HG03571 (cell line): ENCODE data around the gene CRYBB1.

ENCODE experiments used
- ATAC-seq: cut with Tn5 transposase; IDR thresholded peaks from one replicate; pipeline ENCODE4 v1.9.1; 2021; ENCODE audit not compliant: unreplicated experiment

The CRYBB1 gene

DNA sequence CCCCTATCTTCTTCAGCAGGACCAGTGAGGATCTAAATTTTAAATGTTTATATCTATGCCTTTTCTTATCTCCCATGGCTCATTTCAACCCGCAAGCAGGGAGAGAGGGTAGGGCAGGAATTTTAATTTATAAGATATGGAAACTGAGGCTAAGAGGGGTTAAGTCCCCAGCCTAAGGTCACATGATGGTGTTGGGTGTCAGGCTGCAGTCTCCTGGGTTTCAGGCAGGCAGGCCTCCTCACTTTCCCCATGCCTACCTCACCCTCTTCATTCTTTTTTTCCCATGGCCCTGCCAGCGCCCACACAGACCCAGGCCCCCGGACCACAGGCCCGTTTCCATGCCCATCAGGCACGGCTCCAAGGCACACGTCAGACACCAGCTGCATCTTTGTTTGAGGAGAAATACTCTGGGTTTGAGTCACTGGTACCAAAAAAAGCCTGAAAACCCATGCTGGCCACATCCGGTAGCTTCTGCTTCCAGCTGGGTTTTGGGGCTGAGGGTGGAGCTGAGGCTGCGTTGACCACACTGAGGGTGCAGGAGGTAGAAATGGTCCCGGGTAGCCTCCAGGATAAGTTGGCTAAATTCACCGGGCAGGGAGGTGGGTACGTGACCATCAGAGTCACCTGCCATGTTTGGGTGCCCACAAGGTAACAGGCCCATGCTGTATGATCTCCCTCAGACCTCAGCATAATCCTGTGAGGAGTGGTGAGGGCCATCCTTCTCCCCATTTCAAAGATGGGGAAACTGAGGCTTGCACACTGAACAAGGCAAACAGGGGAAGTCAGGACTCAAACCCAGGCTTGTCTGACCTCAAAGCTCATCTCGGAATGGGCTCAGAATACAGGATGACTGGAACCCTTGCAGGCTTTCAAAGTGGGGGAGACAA lies 7.5 kb downstream of the CRYBB1 start:
- peak; percentile 79 for ATAC-seq

DNA sequence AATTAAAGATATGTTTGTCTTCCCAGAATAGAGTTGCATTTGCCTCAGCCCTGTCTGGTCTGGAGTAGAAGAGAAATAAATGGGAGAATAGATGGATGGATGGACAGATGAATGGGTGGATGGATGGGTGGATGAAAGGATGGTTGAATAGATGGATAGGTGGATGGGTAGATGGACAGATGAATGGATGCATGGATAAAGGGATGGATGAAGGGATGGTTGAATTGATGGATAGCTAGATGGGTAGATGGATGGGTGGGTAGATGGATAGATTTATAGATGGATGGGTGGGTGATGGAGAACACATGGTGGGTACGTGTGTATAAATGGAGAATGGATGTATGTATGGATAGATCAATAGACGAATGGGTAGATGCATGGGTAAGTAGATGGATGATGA lies 8.5 kb downstream of the CRYBB1 start:
- no peak for ATAC-seq

DNA sequence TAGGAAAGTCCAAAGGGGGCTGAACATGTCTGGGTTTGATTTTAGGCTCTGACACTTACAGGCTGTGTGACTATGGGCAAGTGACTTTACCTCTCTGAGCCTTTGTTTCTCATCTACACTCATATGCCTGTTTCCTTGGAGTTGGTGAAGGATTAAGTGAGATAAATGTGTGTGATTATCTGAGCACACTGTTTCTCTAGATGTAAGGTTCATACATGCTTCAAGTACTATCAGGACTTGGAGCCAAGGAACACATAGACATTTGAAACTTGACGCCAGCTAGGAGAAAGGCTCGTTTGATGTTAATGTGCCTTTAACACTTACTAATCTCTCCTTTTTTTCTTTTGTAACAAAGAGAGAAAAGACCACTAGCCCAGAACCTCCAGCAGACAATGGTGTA lies 9.7 kb downstream of the CRYBB1 start:
- no peak for ATAC-seq

DNA sequence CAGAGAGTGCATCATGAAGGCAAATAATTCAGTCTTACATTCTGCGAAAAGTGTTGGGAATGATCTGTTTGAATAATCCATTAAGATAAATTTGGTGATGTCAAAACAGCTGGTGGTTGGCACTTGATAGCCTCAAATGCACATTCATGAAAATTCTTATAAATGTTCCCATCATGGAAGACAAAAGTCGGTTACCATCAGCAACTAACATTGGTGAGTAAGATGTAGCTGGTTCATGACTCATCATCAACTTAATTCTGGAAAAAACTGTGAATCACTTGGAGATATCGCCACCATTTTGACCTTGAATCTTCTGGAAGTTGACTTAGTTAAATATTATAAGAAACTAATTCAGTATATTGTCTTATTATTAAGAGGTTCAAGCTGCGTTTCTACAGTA lies 11.2 kb downstream of the CRYBB1 start:
- ATAC-seq = no peak

DNA sequence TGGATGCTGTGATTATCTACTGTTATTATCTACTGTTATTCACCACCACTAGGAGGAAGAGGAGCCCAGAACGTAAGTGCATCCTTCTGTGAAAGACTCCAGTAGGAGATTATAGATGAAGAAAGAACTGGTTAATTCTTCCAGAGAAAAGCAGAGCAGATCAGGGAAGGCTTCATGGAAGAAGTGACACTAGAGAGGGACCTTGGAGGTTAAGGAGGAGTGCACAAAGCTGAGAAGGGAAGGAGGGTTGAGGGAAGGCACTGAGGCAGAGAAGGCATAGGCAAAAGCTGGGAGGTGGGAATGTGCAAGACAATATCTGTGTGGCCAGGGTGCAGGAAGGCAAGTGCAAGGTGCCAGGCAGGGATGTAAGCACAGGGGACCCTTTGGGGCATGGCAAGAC lies 13.5 kb downstream of the CRYBB1 start:
- ATAC-seq = no peak

DNA sequence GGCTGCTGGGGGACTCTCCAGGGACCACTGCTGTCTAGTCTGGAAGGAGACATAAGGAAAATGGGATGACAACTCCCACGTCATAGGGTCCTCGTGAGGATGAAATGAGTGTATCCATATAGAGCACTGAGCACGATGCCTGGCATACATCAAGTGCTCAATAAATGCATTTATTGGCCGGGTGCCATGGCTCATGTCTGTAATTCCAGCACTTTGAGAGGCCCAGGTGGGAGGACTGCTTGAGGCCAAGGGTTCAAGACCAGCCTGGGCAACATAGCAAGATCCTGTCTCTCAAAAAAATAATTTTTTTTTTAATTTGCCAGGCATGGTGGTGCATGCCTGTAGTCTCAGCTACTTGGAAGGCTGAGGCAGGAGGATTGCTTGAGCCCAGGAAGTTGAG lies 15.7 kb downstream of the CRYBB1 start:
- ATAC-seq = no peak

DNA sequence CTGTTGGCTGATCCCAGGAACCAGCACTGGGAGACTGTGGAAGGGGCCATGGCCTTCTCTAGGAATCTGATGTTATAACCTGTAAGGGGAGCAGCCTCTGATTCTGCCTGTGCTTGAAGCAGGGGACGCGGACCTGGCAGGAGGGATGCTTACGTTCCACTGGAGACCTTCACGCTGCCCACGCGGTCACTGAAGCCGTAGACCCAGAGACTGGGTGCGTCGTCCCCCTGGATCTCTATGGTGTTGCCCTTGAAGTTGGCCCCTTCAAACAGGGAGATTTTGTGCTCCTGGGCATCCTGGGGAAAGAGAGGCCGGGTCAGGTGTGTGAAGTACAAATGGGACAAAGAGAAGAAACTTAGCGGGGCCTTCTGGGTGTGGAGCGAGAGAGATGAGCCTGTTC lies 16.1 kb downstream of the CRYBB1 start:
- no peak for ATAC-seq

DNA sequence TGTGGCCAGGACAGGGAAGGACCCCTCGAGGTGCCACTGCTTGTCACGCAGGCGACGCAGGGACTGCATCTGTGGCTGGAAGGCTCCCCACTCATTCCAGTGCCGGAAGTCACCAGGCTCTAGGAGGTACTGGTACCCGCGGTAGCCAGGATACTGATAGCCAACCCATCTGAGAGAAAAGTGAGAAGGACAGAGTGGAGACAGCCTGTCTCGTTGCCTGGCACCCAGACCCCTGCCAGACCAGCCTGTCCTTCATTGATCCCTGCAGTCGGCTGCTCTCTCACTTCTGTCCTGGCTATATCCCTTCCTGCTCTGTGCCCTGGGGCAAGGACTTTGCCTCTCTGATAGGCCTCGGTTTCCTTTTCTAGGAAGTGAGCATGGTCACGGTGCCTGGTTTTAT lies 18.3 kb downstream of the CRYBB1 start:
- no peak for ATAC-seq

DNA sequence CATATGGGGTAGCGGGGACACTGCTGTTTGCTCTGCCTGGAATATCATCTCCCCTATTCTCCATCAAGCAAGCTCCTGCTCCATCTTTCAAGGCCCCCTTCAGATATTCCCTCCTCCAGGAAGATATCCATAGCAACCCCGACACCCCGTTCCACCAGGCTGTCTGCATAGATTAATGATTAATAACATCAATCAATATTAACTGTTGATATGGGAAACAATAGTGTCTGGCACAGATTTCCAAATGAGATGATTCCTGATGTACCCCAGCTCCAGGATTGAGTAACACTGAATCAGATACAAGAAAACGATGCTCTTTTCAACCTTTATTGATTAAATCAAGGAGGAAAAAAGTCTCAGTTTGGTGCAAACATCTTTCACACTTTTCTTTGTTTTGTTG lies 20.3 kb downstream of the CRYBB1 start:
- no peak for ATAC-seq

DNA sequence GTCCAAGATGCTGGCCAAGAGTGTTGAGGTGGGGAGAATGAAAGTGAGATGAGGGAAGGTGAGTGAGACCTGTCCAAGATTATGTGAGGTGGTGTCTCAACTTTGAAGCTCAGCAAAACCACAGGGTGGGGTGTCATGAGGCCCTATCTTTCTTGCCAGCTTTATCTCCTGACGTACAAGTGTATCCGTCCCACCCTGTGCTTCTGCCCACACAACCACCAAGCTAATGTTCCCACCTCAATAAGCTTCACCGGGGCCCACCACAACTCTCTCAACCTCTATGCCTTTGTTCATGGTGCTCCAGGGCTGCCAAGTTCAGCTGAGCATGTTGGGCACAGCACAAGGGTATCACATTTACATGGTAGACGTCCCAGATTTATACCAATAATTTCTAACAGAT lies 20.8 kb downstream of the CRYBB1 start:
- ATAC-seq = no peak

DNA sequence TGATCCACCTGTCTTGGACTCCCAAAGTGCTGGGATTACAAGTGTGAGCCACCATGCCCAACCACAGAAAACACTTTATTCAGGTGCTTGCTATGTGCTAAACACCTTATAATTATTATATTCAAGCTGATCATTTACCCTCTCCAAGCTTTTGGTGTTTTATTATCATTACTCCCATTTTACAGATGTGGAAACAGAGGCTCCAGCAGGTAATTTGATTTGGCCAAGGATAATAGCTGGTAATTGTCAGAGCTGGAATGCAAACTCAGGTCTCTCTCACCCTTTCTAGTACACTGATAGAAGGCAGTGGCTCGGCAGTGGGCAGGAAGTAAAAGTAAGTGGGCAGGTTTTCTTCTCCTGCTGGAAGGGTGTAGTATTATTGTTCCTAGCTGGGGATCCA lies 24.1 kb downstream of the CRYBB1 start:
- no peak for ATAC-seq

DNA sequence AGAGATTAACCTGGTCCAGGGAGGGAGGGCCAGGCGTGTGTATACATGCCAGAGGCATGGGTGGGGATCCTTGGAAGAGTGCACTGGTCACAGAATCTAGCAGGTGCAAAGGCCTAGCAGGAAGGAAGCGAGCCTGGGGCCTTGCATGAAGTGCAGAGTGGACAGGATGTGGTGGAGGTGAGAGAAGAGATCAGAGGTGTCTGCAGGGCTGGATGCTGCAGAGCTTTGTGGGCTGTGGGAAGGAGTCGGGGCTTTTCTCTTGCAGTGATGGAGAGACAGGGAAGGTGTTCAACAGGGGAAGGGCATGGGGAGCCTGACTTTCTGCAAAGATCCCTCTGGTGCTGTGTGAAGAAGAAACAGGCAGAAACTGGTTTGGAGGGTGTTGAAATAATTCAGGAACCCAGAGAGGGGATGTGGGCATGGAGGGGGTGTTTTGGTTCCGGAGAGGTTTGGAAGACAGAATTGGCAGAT lies 25.4 kb downstream of the CRYBB1 start:
- ATAC-seq = peak; percentile 53

DNA sequence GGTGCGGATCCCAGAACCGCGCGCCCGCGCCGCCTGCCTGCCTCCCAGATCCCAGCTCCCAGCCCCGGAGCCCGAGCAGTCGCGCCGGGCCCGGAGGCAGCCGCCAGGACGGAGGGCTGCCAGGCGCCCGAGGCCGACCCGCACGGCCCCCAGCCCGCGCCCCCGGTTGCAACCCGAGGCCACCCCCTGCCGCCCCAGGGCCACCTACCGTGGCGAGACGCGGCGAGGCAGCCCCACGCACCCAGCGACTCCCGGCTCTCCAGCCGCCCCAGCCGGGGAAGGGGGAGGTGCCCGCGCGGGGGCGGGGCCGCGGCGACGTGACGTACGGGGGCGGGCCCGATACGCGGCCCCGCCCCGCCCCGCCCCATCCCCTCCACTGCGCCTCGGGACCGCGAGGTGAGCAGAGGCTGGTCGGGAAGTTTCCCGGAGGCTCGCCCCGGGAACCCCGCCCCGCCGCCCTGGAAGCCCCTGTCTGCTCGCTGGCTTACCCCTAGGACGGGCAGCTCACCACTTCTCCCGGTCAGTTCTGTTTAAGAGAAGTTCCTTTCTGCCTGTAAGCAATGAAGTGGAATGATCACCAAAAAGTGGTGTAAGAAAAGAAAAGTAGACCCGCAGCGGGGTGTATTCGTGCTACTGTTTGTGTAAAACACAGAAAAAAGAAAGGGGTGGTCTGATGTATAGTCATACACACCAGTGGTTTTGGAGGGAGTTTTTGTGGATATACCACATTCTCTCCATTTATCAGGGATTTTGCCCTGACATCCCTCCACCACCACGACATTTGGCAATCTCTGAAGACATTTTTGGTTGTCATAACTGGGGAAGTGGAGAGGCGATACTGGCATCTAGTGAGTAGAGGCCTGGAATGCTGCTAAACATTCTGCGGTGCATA lies 27.7 kb downstream of the CRYBB1 start, which contains the start of gene TPST2:
TPST2 (minus strand) TSS at position 288 of the 892 bp plus-strand sequence. CDS start 48,502 bp downstream, outside the sequence.
- ATAC-seq = peak; percentile 73

DNA sequence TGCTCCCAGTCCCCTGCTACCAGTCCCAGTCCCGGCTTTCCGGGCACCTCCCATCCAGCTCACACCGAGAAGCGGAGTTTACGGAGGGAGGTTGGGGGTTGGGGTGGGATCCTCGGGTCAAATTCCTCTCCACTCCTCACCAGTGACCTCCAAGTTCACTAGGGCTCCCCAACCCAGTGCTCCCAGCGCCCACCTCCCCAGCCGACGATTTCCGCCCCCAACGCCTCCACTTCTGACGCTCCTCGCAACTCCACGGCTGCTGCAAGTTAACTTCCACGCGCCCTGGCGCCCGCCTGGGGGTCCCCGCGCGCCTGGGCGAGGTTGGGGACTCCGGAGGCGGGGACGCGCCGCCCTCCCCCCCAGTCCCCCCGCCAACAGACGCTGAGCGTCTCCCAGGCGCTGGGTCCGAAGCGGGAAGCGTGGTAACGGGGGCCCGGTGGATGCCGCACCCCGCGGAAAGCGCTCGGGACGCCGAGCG lies 28.4 kb downstream of the CRYBB1 start:
- ATAC-seq = no peak

DNA sequence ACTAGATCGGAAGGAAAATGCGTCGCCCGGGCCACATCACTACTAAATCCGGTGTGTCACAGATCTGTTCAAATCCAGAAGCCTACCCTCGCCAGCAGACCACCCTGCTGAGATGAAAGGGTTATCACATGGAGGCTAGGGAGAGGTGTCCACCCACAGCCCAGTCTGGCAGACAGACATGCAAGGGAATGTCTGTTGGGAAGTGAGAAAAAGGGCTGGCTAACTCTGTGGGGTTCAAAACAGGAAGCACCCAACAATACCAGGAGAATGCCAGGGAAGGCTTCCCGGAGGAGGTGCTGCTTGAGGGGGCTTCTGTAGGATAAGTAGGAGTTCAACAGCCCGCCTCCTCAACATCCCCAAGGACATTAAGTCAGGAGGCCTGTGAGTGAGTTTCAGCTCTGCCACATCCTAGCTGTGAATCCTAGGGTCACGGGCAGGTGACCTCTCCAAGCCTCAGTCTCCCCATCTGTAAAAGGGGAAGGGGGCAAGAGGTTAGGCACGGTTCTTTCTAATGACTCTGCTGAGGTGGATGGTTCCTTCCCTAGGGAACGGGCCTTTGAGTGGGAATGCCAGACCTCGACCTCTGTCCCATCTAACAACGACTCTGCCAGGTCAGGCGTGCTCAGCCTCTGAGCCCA lies 29.0 kb downstream of the CRYBB1 start:
- ATAC-seq = no peak

DNA sequence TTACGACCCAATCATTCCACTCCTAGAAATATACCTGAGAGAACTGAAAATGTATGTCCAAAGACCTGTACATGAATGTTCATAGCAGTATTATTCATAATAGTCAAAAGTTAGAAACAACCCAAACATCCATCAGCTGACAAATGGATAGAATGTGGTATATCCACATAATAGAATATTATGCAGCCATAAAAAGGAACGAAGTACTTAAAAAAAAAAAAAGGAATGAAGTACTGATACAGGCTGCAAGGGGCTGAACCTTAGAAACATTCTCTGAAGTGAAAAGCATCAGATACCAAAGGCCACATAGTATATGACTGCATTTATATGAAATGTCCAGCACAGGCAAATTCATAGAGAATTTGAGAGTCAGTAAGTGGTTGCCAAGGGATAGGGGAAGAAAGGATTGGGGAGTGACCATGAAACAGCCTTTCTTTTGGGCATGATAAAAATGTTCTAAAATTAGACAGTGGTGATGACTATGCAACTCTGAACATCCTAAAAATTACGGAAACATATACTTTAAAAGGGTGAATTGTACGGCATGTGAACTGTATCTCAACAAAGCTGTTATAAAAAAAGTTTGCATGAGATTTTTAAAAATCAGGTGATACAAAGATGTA lies 29.7 kb downstream of the CRYBB1 start:
- no peak for ATAC-seq

DNA sequence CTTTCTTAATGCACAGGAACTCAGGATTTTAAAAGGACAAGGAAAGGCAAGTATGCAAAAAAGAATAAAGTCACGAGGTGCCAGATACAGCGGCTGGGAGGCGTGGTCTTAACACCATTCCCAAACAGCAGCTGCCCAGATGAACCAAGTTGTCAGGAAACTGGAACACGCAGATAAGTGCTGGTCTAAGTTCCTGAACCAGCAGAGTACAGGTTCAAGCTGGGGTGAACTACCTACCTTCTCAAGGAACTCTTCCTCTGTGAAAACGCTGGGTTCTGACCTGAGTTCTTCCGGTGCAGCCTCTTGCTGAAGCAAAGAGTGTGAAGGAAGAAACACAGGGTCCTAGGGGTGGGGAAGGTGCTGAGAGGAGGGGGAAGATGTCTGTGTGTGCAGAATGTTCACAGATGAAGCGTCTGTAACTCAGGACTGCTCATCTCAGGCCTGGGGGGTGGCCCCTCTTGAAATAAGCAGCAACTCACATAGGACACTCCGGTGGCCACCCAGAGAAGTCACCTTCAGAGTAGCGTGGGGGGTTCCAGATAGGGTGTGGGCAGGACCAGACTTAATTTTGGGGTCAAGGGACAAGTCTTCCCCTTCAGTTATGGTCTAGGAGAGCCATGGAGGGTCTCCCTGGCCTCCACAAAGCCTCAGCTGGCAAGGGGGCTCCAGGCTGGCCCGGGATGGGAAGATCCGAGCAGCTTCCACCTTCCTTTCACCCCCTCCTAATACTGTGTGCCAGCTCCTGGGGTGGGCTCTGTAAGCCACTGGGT lies 31.1 kb downstream of the CRYBB1 start:
- no peak for ATAC-seq

DNA sequence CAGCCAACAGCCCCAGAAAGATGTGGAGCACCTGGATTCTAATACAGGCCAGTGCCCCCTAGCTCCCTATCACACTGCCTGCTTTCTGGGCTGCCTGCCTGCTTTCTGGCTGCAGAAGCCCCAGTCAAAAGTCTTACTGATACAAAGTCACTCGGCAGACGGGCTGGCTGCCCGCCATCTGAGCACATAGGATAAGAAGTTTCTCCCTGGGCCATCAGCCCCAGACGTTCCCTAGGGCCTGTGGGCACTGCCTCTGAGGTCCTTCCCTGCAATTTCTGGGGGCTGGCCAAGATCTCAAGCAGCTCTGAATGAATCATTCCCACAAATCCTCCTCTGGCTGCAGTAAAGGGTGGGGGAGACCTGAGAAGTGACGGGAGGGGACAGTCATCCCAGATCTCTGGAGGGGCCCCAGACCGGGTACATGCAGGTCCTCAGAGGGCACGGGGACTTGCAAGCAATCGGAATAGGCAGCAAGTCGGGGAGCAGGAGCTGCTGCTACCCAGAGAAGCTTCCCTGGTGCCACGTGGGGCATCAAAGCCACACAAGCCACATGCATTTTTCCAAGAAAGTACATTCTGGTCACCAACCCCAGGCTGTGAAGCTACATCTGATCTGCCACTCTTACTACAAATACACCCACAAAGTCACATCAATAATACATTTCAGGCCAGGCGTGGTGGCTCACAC lies 32.6 kb downstream of the CRYBB1 start:
- no peak for ATAC-seq

DNA sequence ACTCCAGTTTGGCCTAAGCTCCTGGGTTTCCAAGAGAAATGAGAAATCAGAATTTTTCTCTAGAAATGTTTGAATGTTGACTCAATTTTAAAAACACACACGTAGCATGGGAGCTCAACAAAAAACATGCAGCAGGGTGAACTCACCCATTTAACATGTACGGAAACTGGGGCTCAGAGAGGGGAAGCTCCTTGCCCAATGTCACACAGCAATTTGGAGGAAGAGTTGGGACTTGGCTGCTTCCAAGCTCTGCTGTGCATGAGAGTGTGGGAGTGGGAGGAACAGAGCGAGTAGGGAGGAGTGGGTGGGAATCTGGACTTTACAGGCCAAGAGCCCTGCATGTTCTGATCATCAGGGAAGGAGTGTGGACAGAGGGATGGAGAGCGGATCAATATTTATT lies 33.8 kb downstream of the CRYBB1 start:
- no peak for ATAC-seq
